Thymus (tissue), 11 donors: ENCODE measurements around the gene GARIN5B. TPM values are rescaled to one million over a fixed set of nuclear protein-coding genes. Genes with fewer than 3 reads are reported as not detected.
A peak's percentile ranks its signal among the peaks of the same experiment; 100 is the strongest.

Experiments
- DNase-seq, 9 donors: peaks; one replicate each; pipeline ENCODE4 v3.0.0-alpha.2; 2013; ENCODE audit warnings: low spot score in 9 of 9, low read depth in 6 of 9, missing footprints in 1 of 9
- H3K27ac ChIP-seq, 2 donors: one replicate each; pipeline ENCODE4 v1.5.1; 2013; ENCODE audit warnings: control low read depth in 1 of 2, low read depth in 1 of 2, low read length in 1 of 2, mild to moderate bottlenecking in 1 of 2, moderate library complexity in 1 of 2
- H3K27me3 ChIP-seq, 2 donors: one replicate each; pipeline ENCODE4 v1.5.1; 2013; ENCODE audit warnings: low read length in 1 of 2; ENCODE audit not compliant: control insufficient read depth in 2 of 2, insufficient read depth in 1 of 2
- H3K36me3 ChIP-seq, 2 donors: one replicate each; pipeline ENCODE4 v1.5.1; 2013; ENCODE audit warnings: low read length in 1 of 2, mild to moderate bottlenecking in 1 of 2, moderate library complexity in 1 of 2; ENCODE audit not compliant: control insufficient read depth in 2 of 2, insufficient read depth in 2 of 2
- H3K4me1 ChIP-seq, 2 donors: one replicate each; pipeline ENCODE4 v1.5.1; 2013; ENCODE audit warnings: low read length in 2 of 2; ENCODE audit not compliant: control insufficient read depth in 2 of 2, insufficient read depth in 2 of 2
- H3K4me3 ChIP-seq, 2 donors: one replicate each; pipeline ENCODE4 v1.5.1; 2013; ENCODE audit warnings: low read length in 2 of 2, control low read depth in 1 of 2, mild to moderate bottlenecking in 1 of 2
- H3K9me3 ChIP-seq, 2 donors: one replicate each; pipeline ENCODE4 v1.5.1; 2013; ENCODE audit warnings: low read length in 1 of 2, mild to moderate bottlenecking in 1 of 2; ENCODE audit not compliant: control insufficient read depth in 2 of 2, insufficient read depth in 1 of 2
- WGBS: extraction: QIAGEN DNeasy Blood & Tissue Kit; methylation state at CpG from one replicate; pipeline ENCODE4 v1.1.7; 2013; 5-methylcytosine and 5-hydroxymethylcytosine counted together
- polyA plus RNA-seq: library from polyadenylated mRNA; stranded (reverse); fragments of 200-250 nt; gene quantifications from one replicate; pipeline ENCODE4 v1.2.3, GENCODE V29; 2013
- total RNA-seq: library from RNA; stranded (reverse); fragments of 120-200 nt; gene quantifications from one replicate; pipeline ENCODE4 v1.2.4, GENCODE V29; 2013
- donor health status: healthy.

Gene GARIN5B
- total and polyA plus RNA-seq, 2 donors: 0.05 TPM; not detected in 1

- Histone ChIP-seq H3K27ac (no peak overlapping the region), H3K9me3 (peaks cover 0 to 2% of the 10 kb centered on the region in 2 donors), H3K4me3 (no peak overlapping the region), H3K27me3 (no peaks in the 10 kb centered on the region), H3K4me1 (peaks cover 0 to 4% of the 10 kb centered on the region in 2 donors), H3K36me3 (peaks cover 5 to 8% of the 10 kb centered on the region in 2 donors)
- DNase-seq: no peak
- WGBS: 95% methylated on average over 7 of the region's 7 CpGs
These were observed 52.6 kb downstream of the GARIN5B start for GRCh38 chr19:55310498-55310897.

GRCh38 chr19:55309448-55309847 is 53.6 kb downstream of the GARIN5B start:
- peaks cover 0 to 2% of the 10 kb centered on the region in 2 donors for H3K9me3 ChIP-seq
- H3K27ac ChIP-seq: no peak overlapping the region
- peaks cover 0 to 10% of the 10 kb centered on the region in 2 donors for H3K4me1 ChIP-seq
- no peak for DNase-seq
- H3K4me3 ChIP-seq: no peak overlapping the region
- H3K36me3 ChIP-seq: peaks cover 5 to 8% of the 10 kb centered on the region in 2 donors
- 96% methylated on average over 5 of the region's 5 CpGs for WGBS
- H3K27me3 ChIP-seq: no peaks in the 10 kb centered on the region

GRCh38 chr19:55308281-55308680 is 54.8 kb downstream of the GARIN5B start:
- H3K4me3 ChIP-seq: no peak overlapping the region
- no peak for DNase-seq
- H3K27me3 ChIP-seq: no peaks in the 10 kb centered on the region
- H3K27ac ChIP-seq: no peak overlapping the region
- peaks cover 7 to 10% of the 10 kb centered on the region in 2 donors for H3K36me3 ChIP-seq
- WGBS: 97% methylated on average over 11 of the region's 11 CpGs
- peaks cover 0 to 10% of the 10 kb centered on the region in 2 donors for H3K4me1 ChIP-seq
- H3K9me3 ChIP-seq: peaks cover 0 to 2% of the 10 kb centered on the region in 2 donors

- no peak for DNase-seq
- Histone ChIP-seq H3K4me1 (peaks cover 5 to 17% of the 10 kb centered on the region in 2 donors), H3K27me3 (no peaks in the 10 kb centered on the region), H3K27ac (no peak overlapping the region), H3K4me3 (no peak overlapping the region), H3K9me3 (peaks cover 0 to 2% of the 10 kb centered on the region in 2 donors), H3K36me3 (peaks cover 9 to 11% of the 10 kb centered on the region in 2 donors)
- 92% methylated on average over 3 of the region's 3 CpGs for WGBS
These were observed 56.3 kb downstream of the GARIN5B start for GRCh38 chr19:55306712-55307111.

GRCh38 chr19:55305983-55306562 is 57.0 kb downstream of the GARIN5B start:
- H3K27me3 ChIP-seq: no peaks in the 10 kb centered on the region
- WGBS: 98% methylated on average over 17 of the region's 17 CpGs

GRCh38 chr19:55305491-55305890 is 57.6 kb downstream of the GARIN5B start:
- Histone ChIP-seq H3K27ac (no peak overlapping the region), H3K9me3 (peaks cover 0 to 2% of the 10 kb centered on the region in 2 donors), H3K4me1 (peaks cover 7 to 24% of the 10 kb centered on the region in 2 donors), H3K27me3 (no peaks in the 10 kb centered on the region), H3K4me3 (no peak overlapping the region), H3K36me3 (peaks cover 9 to 11% of the 10 kb centered on the region in 2 donors)
- peak; percentile 33 to 76 (median 48) for DNase-seq
- WGBS: 87% methylated on average over 9 of the region's 9 CpGs

More at GRCh38 chr19:55305983-55306562, 57.0 kb downstream of the GARIN5B start:
- H3K4me3 ChIP-seq: no peak overlapping the region
- H3K4me1 ChIP-seq: peaks cover 7 to 24% of the 10 kb centered on the region in 2 donors
- no peak for DNase-seq
- peaks cover 0 to 2% of the 10 kb centered on the region in 2 donors for H3K9me3 ChIP-seq
- H3K27ac ChIP-seq: no peak overlapping the region
- peaks cover 9 to 11% of the 10 kb centered on the region in 2 donors for H3K36me3 ChIP-seq

GRCh38 chr19:55304980-55305379 is 58.1 kb downstream of the GARIN5B start:
- WGBS: 91% methylated on average over 14 of the region's 14 CpGs
- H3K4me1 ChIP-seq: peaks cover 7 to 24% of the 10 kb centered on the region in 2 donors
- H3K27me3 ChIP-seq: no peaks in the 10 kb centered on the region
- H3K27ac ChIP-seq: no peak overlapping the region
- no peak overlapping the region for H3K4me3 ChIP-seq
- H3K9me3 ChIP-seq: peaks cover 0 to 2% of the 10 kb centered on the region in 2 donors
- no peak for DNase-seq
- H3K36me3 ChIP-seq: peaks cover 9 to 11% of the 10 kb centered on the region in 2 donors

Other genes with a start within 250 kb of the GARIN5B start
- gene PPP1R12C, start 245.6 kb downstream of the GARIN5B start, total RNA-seq: 42.9 TPM
- 194 TPM for gene PPP1R12C, start 245.6 kb downstream of the GARIN5B start, polyA plus RNA-seq
- 4.3 TPM for gene TNNT1, start 214.1 kb downstream of the GARIN5B start, total RNA-seq
- gene TNNT1, start 214.1 kb downstream of the GARIN5B start, polyA plus RNA-seq: 11.9 TPM
- 0.14 TPM for gene TNNI3, start 205.5 kb downstream of the GARIN5B start, total RNA-seq
- 0.75 TPM for gene TNNI3, start 205.5 kb downstream of the GARIN5B start, polyA plus RNA-seq
- gene DNAAF3, start 196.6 kb downstream of the GARIN5B start, total RNA-seq: 0.24 TPM
- 0.64 TPM for gene DNAAF3, start 196.6 kb downstream of the GARIN5B start, polyA plus RNA-seq
- gene SYT5, start 183.0 kb downstream of the GARIN5B start, total RNA-seq: 0.24 TPM
- gene SYT5, start 183.0 kb downstream of the GARIN5B start, polyA plus RNA-seq: 0.32 TPM
- 0.28 TPM for gene PTPRH, start 153.8 kb downstream of the GARIN5B start, total RNA-seq
- gene PTPRH, start 153.8 kb downstream of the GARIN5B start, polyA plus RNA-seq: 0.14 TPM
- 1.7 TPM for gene TMEM86B, start 134.5 kb downstream of the GARIN5B start, total RNA-seq
- gene TMEM86B, start 134.5 kb downstream of the GARIN5B start, polyA plus RNA-seq: 39.7 TPM
- gene PPP6R1, start 104.2 kb downstream of the GARIN5B start, total RNA-seq: 36.0 TPM
- gene PPP6R1, start 104.2 kb downstream of the GARIN5B start, polyA plus RNA-seq: 48.5 TPM
- gene HSPBP1, start 83.2 kb downstream of the GARIN5B start, total RNA-seq: 16.4 TPM
- 21.8 TPM for gene HSPBP1, start 83.2 kb downstream of the GARIN5B start, polyA plus RNA-seq
- 3.1 TPM for gene BRSK1, start 79.3 kb downstream of the GARIN5B start, total RNA-seq
- 2.9 TPM for gene BRSK1, start 79.3 kb downstream of the GARIN5B start, polyA plus RNA-seq
- 0.76 TPM for gene TMEM150B, start 37.9 kb downstream of the GARIN5B start, total RNA-seq
- 2.0 TPM for gene TMEM150B, start 37.9 kb downstream of the GARIN5B start, polyA plus RNA-seq
- gene KMT5C, start 23.4 kb downstream of the GARIN5B start, total RNA-seq: 7.7 TPM
- 23.5 TPM for gene KMT5C, start 23.4 kb downstream of the GARIN5B start, polyA plus RNA-seq
- gene COX6B2, start 8.5 kb downstream of the GARIN5B start, total RNA-seq: 2.6 TPM
- 40.4 TPM for gene COX6B2, start 8.5 kb downstream of the GARIN5B start, polyA plus RNA-seq
- 0.38 TPM for gene IL11, start 7.2 kb upstream of the GARIN5B start, total RNA-seq
- gene IL11, start 7.2 kb upstream of the GARIN5B start, polyA plus RNA-seq: 1.5 TPM
- 0.14 TPM for gene TMEM190, start 13.6 kb upstream of the GARIN5B start, total RNA-seq
- gene TMEM190, start 13.6 kb upstream of the GARIN5B start, polyA plus RNA-seq: 3.4 TPM
- 2.5 TPM for gene TMEM238, start 21.0 kb upstream of the GARIN5B start, total RNA-seq
- gene TMEM238, start 21.0 kb upstream of the GARIN5B start, polyA plus RNA-seq: 0.23 TPM
- gene RPL28, start 22.7 kb upstream of the GARIN5B start, total RNA-seq: 667 TPM
- gene RPL28, start 22.7 kb upstream of the GARIN5B start, polyA plus RNA-seq: 2,578 TPM
- 120 TPM for gene UBE2S, start 44.5 kb upstream of the GARIN5B start, total RNA-seq
- gene UBE2S, start 44.5 kb upstream of the GARIN5B start, polyA plus RNA-seq: 14.6 TPM
- gene SHISA7, start 80.0 kb upstream of the GARIN5B start, total RNA-seq: 0.05 TPM
- gene SHISA7, start 80.0 kb upstream of the GARIN5B start, polyA plus RNA-seq: 0.11 TPM
- gene ISOC2, start 98.4 kb upstream of the GARIN5B start, total RNA-seq: 26.4 TPM
- gene ISOC2, start 98.4 kb upstream of the GARIN5B start, polyA plus RNA-seq: 24.8 TPM
- not detected for gene C19orf85, start 101.5 kb upstream of the GARIN5B start, total RNA-seq
- gene C19orf85, start 101.5 kb upstream of the GARIN5B start, polyA plus RNA-seq: not detected
- gene ZNF628, start 113.4 kb upstream of the GARIN5B start, total RNA-seq: 1.1 TPM
- 4.8 TPM for gene ZNF628, start 113.4 kb upstream of the GARIN5B start, polyA plus RNA-seq
- 116 TPM for gene NAT14, start 121.9 kb upstream of the GARIN5B start, total RNA-seq
- 58.2 TPM for gene NAT14, start 121.9 kb upstream of the GARIN5B start, polyA plus RNA-seq
- 0.80 TPM for gene SSC5D, start 125.2 kb upstream of the GARIN5B start, total RNA-seq
- gene SSC5D, start 125.2 kb upstream of the GARIN5B start, polyA plus RNA-seq: 1.8 TPM
- gene SBK2, start 173.9 kb upstream of the GARIN5B start, total RNA-seq: not detected
- not detected for gene SBK2, start 173.9 kb upstream of the GARIN5B start, polyA plus RNA-seq
- not detected for gene SBK3, start 182.3 kb upstream of the GARIN5B start, total RNA-seq
- 0.11 TPM for gene SBK3, start 182.3 kb upstream of the GARIN5B start, polyA plus RNA-seq
- 2.3 TPM for gene ZNF579, start 217.6 kb upstream of the GARIN5B start, total RNA-seq
- gene ZNF579, start 217.6 kb upstream of the GARIN5B start, polyA plus RNA-seq: 5.5 TPM
- 4.6 TPM for gene FIZ1, start 236.3 kb upstream of the GARIN5B start, total RNA-seq
- gene FIZ1, start 236.3 kb upstream of the GARIN5B start, polyA plus RNA-seq: 11.9 TPM
- 13.3 TPM for gene ZNF524, start 237.0 kb upstream of the GARIN5B start, total RNA-seq
- gene ZNF524, start 237.0 kb upstream of the GARIN5B start, polyA plus RNA-seq: 25.0 TPM
- gene ZNF865, start 242.4 kb upstream of the GARIN5B start, total RNA-seq: 0.85 TPM
- 7.2 TPM for gene ZNF865, start 242.4 kb upstream of the GARIN5B start, polyA plus RNA-seq